GM23338 (cell line): ENCODE results near the gene COMMD3.

Source experiments
- ETS1 ChIP-seq: IDR thresholded peaks from 2 replicates; pipeline ENCODE4 v1.6.1; 2016; ENCODE audit warnings: antibody characterized with exemption
- EZH2 ChIP-seq: fragments of 200-600 bp; sonication (generic); IDR thresholded peaks from one replicate; pipeline ENCODE4 v1.8.0; 2017; ENCODE audit warnings: antibody characterized with exemption, mild to moderate bottlenecking, low read depth; ENCODE audit not compliant: unreplicated experiment
- NANOG ChIP-seq: IDR thresholded peaks from 2 replicates; pipeline ENCODE4 v1.6.1; 2016; ENCODE audit warnings: antibody characterized with exemption, borderline replicate concordance
- POLR2AphosphoS5 ChIP-seq: IDR thresholded peaks from 2 replicates; pipeline ENCODE4 v1.6.1; 2016; ENCODE audit warnings: antibody characterized with exemption, low read depth
- TF ChIP-seq, protein P1 (sequence below), 2 experiments: fragments of 200-600 bp in 1 of 2; sonication (generic) in 1 of 2; conservative IDR thresholded peaks; 2 replicates each; pipeline versions ENCODE4 v1.5.1 to v1.6.1; 2016 to 2017; ENCODE audit warnings: antibody characterized with exemption in 2 of 2, low read depth in 2 of 2, mild to moderate bottlenecking in 2 of 2, moderate library complexity in 1 of 2
- TF ChIP-seq, protein P2 (sequence below): IDR thresholded peaks from one replicate; pipeline ENCODE4 v1.6.1; 2018; ENCODE audit warnings: antibody characterized with exemption; ENCODE audit not compliant: unreplicated experiment

GRCh38 chr10:22329150-22329549 lies 13.0 kb downstream of the COMMD3 start:
- TF ChIP-seq, protein P1, sequence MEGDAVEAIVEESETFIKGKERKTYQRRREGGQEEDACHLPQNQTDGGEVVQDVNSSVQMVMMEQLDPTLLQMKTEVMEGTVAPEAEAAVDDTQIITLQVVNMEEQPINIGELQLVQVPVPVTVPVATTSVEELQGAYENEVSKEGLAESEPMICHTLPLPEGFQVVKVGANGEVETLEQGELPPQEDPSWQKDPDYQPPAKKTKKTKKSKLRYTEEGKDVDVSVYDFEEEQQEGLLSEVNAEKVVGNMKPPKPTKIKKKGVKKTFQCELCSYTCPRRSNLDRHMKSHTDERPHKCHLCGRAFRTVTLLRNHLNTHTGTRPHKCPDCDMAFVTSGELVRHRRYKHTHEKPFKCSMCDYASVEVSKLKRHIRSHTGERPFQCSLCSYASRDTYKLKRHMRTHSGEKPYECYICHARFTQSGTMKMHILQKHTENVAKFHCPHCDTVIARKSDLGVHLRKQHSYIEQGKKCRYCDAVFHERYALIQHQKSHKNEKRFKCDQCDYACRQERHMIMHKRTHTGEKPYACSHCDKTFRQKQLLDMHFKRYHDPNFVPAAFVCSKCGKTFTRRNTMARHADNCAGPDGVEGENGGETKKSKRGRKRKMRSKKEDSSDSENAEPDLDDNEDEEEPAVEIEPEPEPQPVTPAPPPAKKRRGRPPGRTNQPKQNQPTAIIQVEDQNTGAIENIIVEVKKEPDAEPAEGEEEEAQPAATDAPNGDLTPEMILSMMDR (conservative IDR thresholded peaks at IDR 0.05; ENCODE audit: low read depth in 2 of 2), result no peak
- TF ChIP-seq, protein P2, sequence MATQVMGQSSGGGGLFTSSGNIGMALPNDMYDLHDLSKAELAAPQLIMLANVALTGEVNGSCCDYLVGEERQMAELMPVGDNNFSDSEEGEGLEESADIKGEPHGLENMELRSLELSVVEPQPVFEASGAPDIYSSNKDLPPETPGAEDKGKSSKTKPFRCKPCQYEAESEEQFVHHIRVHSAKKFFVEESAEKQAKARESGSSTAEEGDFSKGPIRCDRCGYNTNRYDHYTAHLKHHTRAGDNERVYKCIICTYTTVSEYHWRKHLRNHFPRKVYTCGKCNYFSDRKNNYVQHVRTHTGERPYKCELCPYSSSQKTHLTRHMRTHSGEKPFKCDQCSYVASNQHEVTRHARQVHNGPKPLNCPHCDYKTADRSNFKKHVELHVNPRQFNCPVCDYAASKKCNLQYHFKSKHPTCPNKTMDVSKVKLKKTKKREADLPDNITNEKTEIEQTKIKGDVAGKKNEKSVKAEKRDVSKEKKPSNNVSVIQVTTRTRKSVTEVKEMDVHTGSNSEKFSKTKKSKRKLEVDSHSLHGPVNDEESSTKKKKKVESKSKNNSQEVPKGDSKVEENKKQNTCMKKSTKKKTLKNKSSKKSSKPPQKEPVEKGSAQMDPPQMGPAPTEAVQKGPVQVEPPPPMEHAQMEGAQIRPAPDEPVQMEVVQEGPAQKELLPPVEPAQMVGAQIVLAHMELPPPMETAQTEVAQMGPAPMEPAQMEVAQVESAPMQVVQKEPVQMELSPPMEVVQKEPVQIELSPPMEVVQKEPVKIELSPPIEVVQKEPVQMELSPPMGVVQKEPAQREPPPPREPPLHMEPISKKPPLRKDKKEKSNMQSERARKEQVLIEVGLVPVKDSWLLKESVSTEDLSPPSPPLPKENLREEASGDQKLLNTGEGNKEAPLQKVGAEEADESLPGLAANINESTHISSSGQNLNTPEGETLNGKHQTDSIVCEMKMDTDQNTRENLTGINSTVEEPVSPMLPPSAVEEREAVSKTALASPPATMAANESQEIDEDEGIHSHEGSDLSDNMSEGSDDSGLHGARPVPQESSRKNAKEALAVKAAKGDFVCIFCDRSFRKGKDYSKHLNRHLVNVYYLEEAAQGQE, result no peak
- TF ChIP-seq EZH2 (no peak), POLR2AphosphoS5 (no peak), NANOG (no peak), ETS1 (no peak)
